AG04449 (cell line): ENCODE measurements around the gene ALKBH4.
"Not testable (repeated sequence)": the region's sequence is repeated elsewhere in the genome, so short reads cannot be mapped to it uniquely, and the experiment has no call there.

Experiments
- CTCF ChIA-PET: fragments of 350-600 bp; formaldehyde crosslinking; extraction: SDS; loops from one replicate; lab custom pipeline; 2021; ENCODE audit warnings: antibody characterized with exemption; lab: Yijun Ruan, JAX
- POLR2A ChIA-PET: fragments of 400-600, 350-600 bp; formaldehyde crosslinking; extraction: SDS; loops from one replicate; lab custom pipeline; 2020; ENCODE audit warnings: antibody characterized with exemption, inconsistent platforms; lab: Yijun Ruan, JAX
- DNase-seq: peaks from one replicate; pipeline ENCODE4 v3.0.0-alpha.2; 2010; ENCODE audit warnings: low read depth, low spot score
- H3K4me3 ChIP-seq: 2 replicates; pipeline ENCODE4 v1.5.1; 2011; ENCODE audit warnings: low read depth, mild to moderate bottlenecking, control low read depth, low read length
- CTCF ChIP-seq: IDR thresholded peaks from one replicate; pipeline ENCODE4 v1.5.1; 2011; ENCODE audit warnings: mild to moderate bottlenecking, moderate library complexity, low read length, control low read depth, inconsistent platforms; ENCODE audit not compliant: insufficient read depth; ENCODE audit errors: missing control alignments

The ALKBH4 gene

GRCh38 chr7:102464577-102465280, at the start of gene ALKBH4, which contains the start of gene LRWD1:
Gene ALKBH4, minus strand, starts transcription at chr7:102464863. Its CDS starts 27 bp downstream, at chr7:102464836.
Gene LRWD1, plus strand, starts transcription at chr7:102464984. Its CDS starts 97 bp downstream, at chr7:102465081.
- ChIA-PET CTCF (interaction anchor here (0.8 to 5.0 kb wide), 11 partner anchors 8 to 187 kb away, joined by 3 to 25 read pairs (median 4); no protein-coding TSS in a partner anchor), POLR2A (interaction anchor here (0.6 to 0.9 kb wide), 3 partner anchors 9 to 31 kb away, joined by 3 to 5 read pairs (median 5); no protein-coding TSS in a partner anchor)
- H3K4me3 ChIP-seq, result peak within 1 kb of the TSS; percentile 99
- DNase-seq, result no peak
- TF ChIP-seq CTCF, result peak; percentile 19

GRCh38 chr7:102512642-102513221, 48.1 kb upstream of the ALKBH4 start:
- POLR2A ChIA-PET, CTCF ChIA-PET: not testable (repeated sequence)
- DNase-seq, result peak; percentile 44
- H3K4me3 ChIP-seq, result peak overlapping the region; percentile 57

- H3K4me3 ChIP-seq, POLR2A ChIA-PET, DNase-seq, CTCF ChIA-PET: not testable (repeated sequence)
Measured at GRCh38 chr7:102511860-102512522, 47.3 kb upstream of the ALKBH4 start.

- H3K4me3 ChIP-seq, CTCF ChIA-PET, POLR2A ChIA-PET, DNase-seq: not testable (repeated sequence)
Measured at GRCh38 chr7:102510575-102510974, 45.9 kb upstream of the ALKBH4 start.

GRCh38 chr7:102507410-102508088, 42.9 kb upstream of the ALKBH4 start:
- POLR2A ChIA-PET, CTCF ChIA-PET, DNase-seq, H3K4me3 ChIP-seq: not testable (repeated sequence)

- CTCF ChIA-PET, POLR2A ChIA-PET, DNase-seq, H3K4me3 ChIP-seq: not testable (repeated sequence)
Measured at GRCh38 chr7:102505298-102506185, 40.9 kb upstream of the ALKBH4 start.

GRCh38 chr7:102503141-102503540, 38.5 kb upstream of the ALKBH4 start:
- POLR2A ChIA-PET, DNase-seq, H3K4me3 ChIP-seq, CTCF ChIA-PET: not testable (repeated sequence)

- POLR2A ChIA-PET, DNase-seq, H3K4me3 ChIP-seq, CTCF ChIA-PET: not testable (repeated sequence)
Measured at GRCh38 chr7:102498321-102498720, 33.7 kb upstream of the ALKBH4 start.

GRCh38 chr7:102497308-102497707, 32.6 kb upstream of the ALKBH4 start:
- H3K4me3 ChIP-seq, POLR2A ChIA-PET, CTCF ChIA-PET, DNase-seq: not testable (repeated sequence)

GRCh38 chr7:102496861-102497260, 32.2 kb upstream of the ALKBH4 start:
- CTCF ChIA-PET, DNase-seq, H3K4me3 ChIP-seq, POLR2A ChIA-PET: not testable (repeated sequence)

- H3K4me3 ChIP-seq, CTCF ChIA-PET, POLR2A ChIA-PET, DNase-seq: not testable (repeated sequence)
Measured at GRCh38 chr7:102494473-102495149, 29.9 kb upstream of the ALKBH4 start.

GRCh38 chr7:102494026-102494425, 29.4 kb upstream of the ALKBH4 start:
- H3K4me3 ChIP-seq, POLR2A ChIA-PET, CTCF ChIA-PET, DNase-seq: not testable (repeated sequence)

GRCh38 chr7:102493220-102493935, 28.7 kb upstream of the ALKBH4 start:
- CTCF ChIA-PET, DNase-seq, POLR2A ChIA-PET, H3K4me3 ChIP-seq: not testable (repeated sequence)
